Trophoblast cell (in vitro differentiated cells and primary cell): ENCODE measurements around the gene CTIF.

ENCODE experiments used
- DNase-seq, 2 donors: peaks; one replicate each; pipeline ENCODE4 v3.0.0-alpha.2; 2016
- H2AFZ ChIP-seq: 2 replicates; pipeline ENCODE4 v1.6.1; 2013; ENCODE audit warnings: low read length, moderate library complexity, mild to moderate bottlenecking; ENCODE audit not compliant: insufficient read depth, poor library complexity
- H2AK5ac ChIP-seq: 2 replicates; pipeline ENCODE4 v1.6.1; 2013; ENCODE audit warnings: mild to moderate bottlenecking, low read length
- H2BK120ac ChIP-seq: 2 replicates; pipeline ENCODE4 v1.6.1; 2013; ENCODE audit warnings: low read length, mild to moderate bottlenecking, moderate library complexity; ENCODE audit not compliant: insufficient read depth, poor library complexity
- H2BK12ac ChIP-seq: 2 replicates; pipeline ENCODE4 v1.6.1; 2013; ENCODE audit warnings: mild to moderate bottlenecking, low read length, moderate library complexity
- H2BK5ac ChIP-seq: 2 replicates; pipeline ENCODE4 v1.6.1; 2013; ENCODE audit warnings: low read length, low read depth, moderate library complexity, mild to moderate bottlenecking; ENCODE audit not compliant: poor library complexity
- H3K14ac ChIP-seq: 2 replicates; pipeline ENCODE4 v1.6.1; 2013; ENCODE audit warnings: mild to moderate bottlenecking, low read length
- H3K18ac ChIP-seq: 2 replicates; pipeline ENCODE4 v1.6.1; 2013; ENCODE audit warnings: mild to moderate bottlenecking, low read length
- H3K23ac ChIP-seq: 2 replicates; pipeline ENCODE4 v1.6.1; 2013; ENCODE audit warnings: low read length
- H3K27ac ChIP-seq: 2 replicates; pipeline ENCODE4 v1.5.1; 2013; ENCODE audit warnings: low read depth, mild to moderate bottlenecking, inconsistent platforms, low read length, moderate library complexity
- H3K27me3 ChIP-seq: 2 replicates; pipeline ENCODE4 v1.6.1; 2013; ENCODE audit warnings: inconsistent platforms, mild to moderate bottlenecking, low read length, moderate library complexity; ENCODE audit not compliant: insufficient read depth
- H3K36me3 ChIP-seq, 2 experiments: 1 replicate in 1 of 2; 2 replicates in 1 of 2; pipeline ENCODE4 v1.6.1; 2013; ENCODE audit warnings: low read length in 2 of 2, mild to moderate bottlenecking in 2 of 2, moderate library complexity in 1 of 2; ENCODE audit not compliant: insufficient read depth in 2 of 2, control insufficient read depth in 1 of 2
- H3K4ac ChIP-seq: 2 replicates; pipeline ENCODE4 v1.6.1; 2013; ENCODE audit warnings: low read depth, mild to moderate bottlenecking, low read length, moderate library complexity
- H3K4me1 ChIP-seq, 2 experiments: 1 replicate in 1 of 2; 2 replicates in 1 of 2; pipeline ENCODE4 v1.6.1; 2013; ENCODE audit warnings: low read length in 2 of 2, mild to moderate bottlenecking in 2 of 2, moderate library complexity in 1 of 2; ENCODE audit not compliant: insufficient read depth in 2 of 2, control insufficient read depth in 1 of 2
- H3K4me2 ChIP-seq: 2 replicates; pipeline ENCODE4 v1.6.1; 2013; ENCODE audit warnings: inconsistent platforms, mild to moderate bottlenecking, low read length, moderate library complexity
- H3K4me3 ChIP-seq: 2 replicates; pipeline ENCODE4 v1.5.1; 2013; ENCODE audit warnings: mild to moderate bottlenecking, low read depth, low read length, inconsistent platforms
- H3K79me1 ChIP-seq: one replicate; pipeline ENCODE4 v1.6.1; 2013; ENCODE audit warnings: low read length
- H3K79me2 ChIP-seq: 2 replicates; pipeline ENCODE4 v1.6.1; 2013; ENCODE audit warnings: low read length, mild to moderate bottlenecking; ENCODE audit not compliant: control insufficient read depth, insufficient read depth, poor library complexity
- H3K9ac ChIP-seq: 2 replicates; pipeline ENCODE4 v1.6.1; 2013; ENCODE audit warnings: mild to moderate bottlenecking, low read length
- H3K9me3 ChIP-seq: 2 replicates; pipeline ENCODE4 v1.6.1; 2013; ENCODE audit warnings: low read depth, mild to moderate bottlenecking, control low read depth, inconsistent platforms, low read length; ENCODE audit not compliant: insufficient read depth
- H4K12ac ChIP-seq: 2 replicates; pipeline ENCODE4 v1.6.1; 2013; ENCODE audit warnings: low read depth, mild to moderate bottlenecking, low read length, moderate library complexity
- H4K8ac ChIP-seq: 2 replicates; pipeline ENCODE4 v1.6.1; 2013; ENCODE audit warnings: low read depth, mild to moderate bottlenecking, low read length, moderate library complexity
- H4K91ac ChIP-seq: one replicate; pipeline ENCODE4 v1.6.1; 2013; ENCODE audit warnings: low read depth, mild to moderate bottlenecking, low read length, moderate library complexity
- WGBS: extraction: QIAGEN DNeasy Blood & Tissue Kit; methylation state at CpG from one replicate; pipeline ENCODE4 v1.1.7; 2013; ENCODE audit warnings: missing lambda C conversion rate; ENCODE audit not compliant: insufficient read length, insufficient coverage; ENCODE audit errors: extremely low coverage; 5-methylcytosine and 5-hydroxymethylcytosine counted together

CTIF gene

GRCh38 chr18:48661421-48661820 lies 122.6 kb downstream of the CTIF start:
- no peak overlapping the region for H3K4ac ChIP-seq
- no peak overlapping the region for H4K8ac ChIP-seq
- no peak overlapping the region for H4K91ac ChIP-seq
- H3K79me2 ChIP-seq, result peaks cover 3% of the 10 kb centered on the region
- H3K18ac ChIP-seq, result peak overlapping the region; percentile 5
- H3K9ac ChIP-seq, result no peak overlapping the region
- no peak overlapping the region for H3K23ac ChIP-seq
- DNase-seq, result no peak
- H2AK5ac ChIP-seq, result no peak overlapping the region
- no peak overlapping the region for H3K27ac ChIP-seq
- peaks cover 11% of the 10 kb centered on the region for H3K79me1 ChIP-seq
- H4K12ac ChIP-seq, result no peak overlapping the region
- WGBS, result no CpG with 5 or more reads among the region's 7 CpGs
- peaks cover 1 to 5% of the 10 kb centered on the region in 2 experiments for H3K36me3 ChIP-seq
- H2AFZ ChIP-seq, result peak overlapping the region; percentile 23
- H3K4me2 ChIP-seq, result no peak overlapping the region
- peak overlapping the region; percentile 29 for H2BK12ac ChIP-seq
- peaks cover 16 to 22% of the 10 kb centered on the region in 2 experiments for H3K4me1 ChIP-seq
- H3K27me3 ChIP-seq, result no peaks in the 10 kb centered on the region
- no peak overlapping the region for H2BK5ac ChIP-seq
- H3K4me3 ChIP-seq, result no peak overlapping the region
- no peak overlapping the region for H2BK120ac ChIP-seq
- H3K14ac ChIP-seq, result peak overlapping the region; percentile 18
- H3K9me3 ChIP-seq, result no peaks in the 10 kb centered on the region

GRCh38 chr18:48662011-48662661 lies 123.3 kb downstream of the CTIF start:
- peaks cover 11% of the 10 kb centered on the region for H3K79me1 ChIP-seq
- H3K4ac ChIP-seq, result peak overlapping the region; percentile 65
- peak overlapping the region; percentile 78 for H2BK120ac ChIP-seq
- peak overlapping the region; percentile 84 for H3K27ac ChIP-seq
- H2BK12ac ChIP-seq, result peak overlapping the region; percentile 90
- H3K27me3 ChIP-seq, result no peaks in the 10 kb centered on the region
- H3K36me3 ChIP-seq, result peaks cover 5% of the 10 kb centered on the region in 2 experiments
- peaks cover 16 to 22% of the 10 kb centered on the region in 2 experiments for H3K4me1 ChIP-seq
- peak overlapping the region; percentile 34 for H2AFZ ChIP-seq
- peaks cover 3% of the 10 kb centered on the region for H3K79me2 ChIP-seq
- peak overlapping the region; percentile 82 for H4K12ac ChIP-seq
- H4K8ac ChIP-seq, result peak overlapping the region; percentile 87
- peak overlapping the region; percentile 22 for H2AK5ac ChIP-seq
- no CpG with 5 or more reads among the region's 9 CpGs for WGBS
- H3K4me2 ChIP-seq, result peak overlapping the region; percentile 26
- peak overlapping the region; percentile 80 for H2BK5ac ChIP-seq
- DNase-seq, result peak; percentile 63 to 75
- H3K23ac ChIP-seq, result no peak overlapping the region
- H3K14ac ChIP-seq, result peak overlapping the region; percentile 47
- H3K9me3 ChIP-seq, result no peaks in the 10 kb centered on the region
- H3K9ac ChIP-seq, result no peak overlapping the region
- no peak overlapping the region for H3K4me3 ChIP-seq
- peak overlapping the region; percentile 77 for H3K18ac ChIP-seq
- peak overlapping the region; percentile 80 for H4K91ac ChIP-seq

GRCh38 chr18:48663096-48663930 lies 124.5 kb downstream of the CTIF start:
- peaks cover 7 to 11% of the 10 kb centered on the region in 2 experiments for H3K36me3 ChIP-seq
- peak overlapping the region; percentile 71 for H4K91ac ChIP-seq
- H3K27ac ChIP-seq, result peak overlapping the region; percentile 32
- H3K9me3 ChIP-seq, result no peaks in the 10 kb centered on the region
- peak overlapping the region; percentile 8 for H2BK5ac ChIP-seq
- no CpG with 5 or more reads among the region's 14 CpGs for WGBS
- no peak overlapping the region for H2AFZ ChIP-seq
- H4K12ac ChIP-seq, result no peak overlapping the region
- H3K79me2 ChIP-seq, result peaks cover 3% of the 10 kb centered on the region
- no peak overlapping the region for H3K23ac ChIP-seq
- H2BK12ac ChIP-seq, result peak overlapping the region; percentile 77
- peaks cover 11% of the 10 kb centered on the region for H3K79me1 ChIP-seq
- no peaks in the 10 kb centered on the region for H3K27me3 ChIP-seq
- H2AK5ac ChIP-seq, result peak overlapping the region; percentile 32
- H3K4ac ChIP-seq, result no peak overlapping the region
- peak overlapping the region; percentile 74 for H2BK120ac ChIP-seq
- peak overlapping the region; percentile 42 for H3K14ac ChIP-seq
- peak overlapping the region; percentile 44 for H3K18ac ChIP-seq
- no peak overlapping the region for H3K4me2 ChIP-seq
- no peak overlapping the region for H3K4me3 ChIP-seq
- no peak overlapping the region for H4K8ac ChIP-seq
- no peak for DNase-seq
- H3K4me1 ChIP-seq, result peaks cover 16 to 18% of the 10 kb centered on the region in 2 experiments
- H3K9ac ChIP-seq, result no peak overlapping the region

GRCh38 chr18:48663931-48664847 lies 125.4 kb downstream of the CTIF start:
- peaks cover 11% of the 10 kb centered on the region for H3K79me1 ChIP-seq
- H2AK5ac ChIP-seq, result no peak overlapping the region
- H3K23ac ChIP-seq, result no peak overlapping the region
- no peak overlapping the region for H3K9ac ChIP-seq
- WGBS, result no CpG with 5 or more reads among the region's 29 CpGs
- H4K12ac ChIP-seq, result no peak overlapping the region
- H3K14ac ChIP-seq, result no peak overlapping the region
- no peak overlapping the region for H4K91ac ChIP-seq
- H3K18ac ChIP-seq, result peak overlapping the region; percentile 11
- H3K4me2 ChIP-seq, result no peak overlapping the region
- H3K79me2 ChIP-seq, result peaks cover 3% of the 10 kb centered on the region
- peaks cover 13 to 14% of the 10 kb centered on the region in 2 experiments for H3K36me3 ChIP-seq
- no peaks in the 10 kb centered on the region for H3K9me3 ChIP-seq
- H2BK12ac ChIP-seq, result peak overlapping the region; percentile 1
- peak; percentile 42 to 81 for DNase-seq
- H3K4me1 ChIP-seq, result peaks cover 16 to 18% of the 10 kb centered on the region in 2 experiments
- H3K4me3 ChIP-seq, result no peak overlapping the region
- no peak overlapping the region for H2BK120ac ChIP-seq
- no peak overlapping the region for H3K4ac ChIP-seq
- no peak overlapping the region for H2BK5ac ChIP-seq
- no peak overlapping the region for H2AFZ ChIP-seq
- no peaks in the 10 kb centered on the region for H3K27me3 ChIP-seq
- no peak overlapping the region for H3K27ac ChIP-seq
- no peak overlapping the region for H4K8ac ChIP-seq
